ENCODE measurements around the gene ATP2B2. TPM values are rescaled to one million over a fixed set of nuclear protein-coding genes. Genes with fewer than 3 reads are reported as not detected.

The ATP2B2 gene
- total and polyA plus RNA-seq, 2 experiments from 2014 or later, result 0.42 to 0.63 TPM

DNA sequence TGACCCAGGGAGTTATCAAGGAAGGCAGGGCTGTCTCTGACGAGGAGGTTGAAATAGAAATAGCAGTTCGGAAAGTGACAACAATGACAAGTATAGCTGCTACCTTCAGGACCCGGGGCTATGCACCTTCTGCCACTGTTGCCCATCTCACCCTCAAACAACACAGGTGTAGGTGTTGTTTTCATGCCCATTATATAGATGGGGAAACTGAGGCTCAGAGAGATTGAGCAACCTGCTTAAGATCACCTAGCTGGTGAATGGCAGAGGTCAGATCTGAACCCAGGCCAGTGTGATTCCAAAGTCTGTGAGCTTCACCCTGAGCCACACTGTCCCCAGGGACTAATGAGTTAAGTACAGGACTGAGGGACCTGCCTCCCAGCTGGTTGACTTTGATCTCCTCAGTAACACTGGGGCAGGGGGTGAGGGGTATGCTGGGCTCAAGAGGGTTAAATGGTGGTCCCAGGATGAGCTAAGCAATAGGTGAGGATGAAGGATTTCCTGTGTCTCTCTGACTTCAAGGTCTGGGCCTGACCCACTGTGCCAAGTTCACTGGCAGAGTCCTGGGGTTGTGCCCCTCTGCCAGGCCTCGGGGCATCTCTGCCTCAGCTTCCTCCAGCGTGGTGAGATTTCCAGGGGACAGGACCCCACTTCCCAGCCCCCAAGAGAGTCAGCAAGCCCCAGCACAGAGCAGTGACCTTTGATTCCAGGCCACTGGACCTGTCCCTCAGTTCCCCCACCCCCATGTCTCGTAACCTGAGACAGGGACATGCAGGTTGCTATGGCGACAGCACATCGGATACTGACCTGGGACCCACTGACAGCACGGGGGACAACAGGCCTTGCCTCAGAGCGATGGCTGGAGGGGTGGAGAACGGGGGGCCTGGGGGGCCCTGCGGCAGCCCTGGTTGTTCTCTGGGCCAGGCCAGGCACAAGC, 35.0 kb downstream of the ATP2B2 start:
- peak; percentile 87 for DNase-seq (ENCODE audit: low spot score)
- Histone ChIP-seq H3K4me2 (peak overlapping the region; percentile 39; the same call in 1 of the 2 replicates), H3K4me1 (ENCODE audit: insufficient read depth) (peaks cover 15% of the 10 kb centered on the region; the same call in 1 of the 2 replicates), H3K27me3 (ENCODE audit: insufficient read depth) (no peaks in the 10 kb centered on the region), H4K20me1 (replicated peaks; ENCODE audit: insufficient read depth) (no peaks in the 10 kb centered on the region), H2AFZ (no peak overlapping the region), H3K27ac (ENCODE audit: low read depth) (no peak overlapping the region), H3F3A (replicated peaks; ENCODE audit: low read depth) (no peaks in the 10 kb centered on the region), H3K36me3 (ENCODE audit: insufficient read depth) (no peaks in the 10 kb centered on the region), H3K9me2 (ENCODE audit: insufficient read depth) (no peaks in the 10 kb centered on the region), H3K79me2 (replicated peaks; ENCODE audit: insufficient read depth) (no peaks in the 10 kb centered on the region), H3K4me3 (peak overlapping the region; percentile 36; the same call in 1 of the 2 replicates)
- no peak overlapping the region for H3K27ac Mint-ChIP-seq
- peaks cover 25% of the 10 kb centered on the region for H3K4me1 Mint-ChIP-seq
- no peaks in the 10 kb centered on the region for H3K9me3 Mint-ChIP-seq
- TF ChIP-seq CREB1 (CRISPR knock-in tag; IDR thresholded peaks at IDR 0.05; ENCODE audit: low read depth) (no peak), POLR2AphosphoS5 (IDR thresholded peaks at IDR 0.05; ENCODE audit: low read depth) (no peak), EZH2 (IDR thresholded peaks at IDR 0.05; ENCODE audit: low read depth, unreplicated experiment) (no peak), ZNF331 (CRISPR knock-in tag; IDR thresholded peaks at IDR 0.05; ENCODE audit: low read depth) (no peak), NANOG (IDR thresholded peaks at IDR 0.05; ENCODE audit: borderline replicate concordance) (no peak), STAT1 (IDR thresholded peaks at IDR 0.05; ENCODE audit: unreplicated experiment) (no peak), ZNF114 (CRISPR knock-in tag; IDR thresholded peaks at IDR 0.05) (no peak), JUNB (IDR thresholded peaks at IDR 0.05; ENCODE audit: unreplicated experiment) (no peak), EZH2phosphoT487 (IDR thresholded peaks at IDR 0.05; ENCODE audit: unreplicated experiment) (no peak)
- TF ChIP-seq, protein P1, sequence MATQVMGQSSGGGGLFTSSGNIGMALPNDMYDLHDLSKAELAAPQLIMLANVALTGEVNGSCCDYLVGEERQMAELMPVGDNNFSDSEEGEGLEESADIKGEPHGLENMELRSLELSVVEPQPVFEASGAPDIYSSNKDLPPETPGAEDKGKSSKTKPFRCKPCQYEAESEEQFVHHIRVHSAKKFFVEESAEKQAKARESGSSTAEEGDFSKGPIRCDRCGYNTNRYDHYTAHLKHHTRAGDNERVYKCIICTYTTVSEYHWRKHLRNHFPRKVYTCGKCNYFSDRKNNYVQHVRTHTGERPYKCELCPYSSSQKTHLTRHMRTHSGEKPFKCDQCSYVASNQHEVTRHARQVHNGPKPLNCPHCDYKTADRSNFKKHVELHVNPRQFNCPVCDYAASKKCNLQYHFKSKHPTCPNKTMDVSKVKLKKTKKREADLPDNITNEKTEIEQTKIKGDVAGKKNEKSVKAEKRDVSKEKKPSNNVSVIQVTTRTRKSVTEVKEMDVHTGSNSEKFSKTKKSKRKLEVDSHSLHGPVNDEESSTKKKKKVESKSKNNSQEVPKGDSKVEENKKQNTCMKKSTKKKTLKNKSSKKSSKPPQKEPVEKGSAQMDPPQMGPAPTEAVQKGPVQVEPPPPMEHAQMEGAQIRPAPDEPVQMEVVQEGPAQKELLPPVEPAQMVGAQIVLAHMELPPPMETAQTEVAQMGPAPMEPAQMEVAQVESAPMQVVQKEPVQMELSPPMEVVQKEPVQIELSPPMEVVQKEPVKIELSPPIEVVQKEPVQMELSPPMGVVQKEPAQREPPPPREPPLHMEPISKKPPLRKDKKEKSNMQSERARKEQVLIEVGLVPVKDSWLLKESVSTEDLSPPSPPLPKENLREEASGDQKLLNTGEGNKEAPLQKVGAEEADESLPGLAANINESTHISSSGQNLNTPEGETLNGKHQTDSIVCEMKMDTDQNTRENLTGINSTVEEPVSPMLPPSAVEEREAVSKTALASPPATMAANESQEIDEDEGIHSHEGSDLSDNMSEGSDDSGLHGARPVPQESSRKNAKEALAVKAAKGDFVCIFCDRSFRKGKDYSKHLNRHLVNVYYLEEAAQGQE (IDR thresholded peaks at IDR 0.05; ENCODE audit: unreplicated experiment), result no peak
- TF ChIP-seq, protein P2, sequence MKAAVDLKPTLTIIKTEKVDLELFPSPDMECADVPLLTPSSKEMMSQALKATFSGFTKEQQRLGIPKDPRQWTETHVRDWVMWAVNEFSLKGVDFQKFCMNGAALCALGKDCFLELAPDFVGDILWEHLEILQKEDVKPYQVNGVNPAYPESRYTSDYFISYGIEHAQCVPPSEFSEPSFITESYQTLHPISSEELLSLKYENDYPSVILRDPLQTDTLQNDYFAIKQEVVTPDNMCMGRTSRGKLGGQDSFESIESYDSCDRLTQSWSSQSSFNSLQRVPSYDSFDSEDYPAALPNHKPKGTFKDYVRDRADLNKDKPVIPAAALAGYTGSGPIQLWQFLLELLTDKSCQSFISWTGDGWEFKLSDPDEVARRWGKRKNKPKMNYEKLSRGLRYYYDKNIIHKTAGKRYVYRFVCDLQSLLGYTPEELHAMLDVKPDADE (IDR thresholded peaks at IDR 0.05), result no peak
- TF ChIP-seq, protein P3, sequence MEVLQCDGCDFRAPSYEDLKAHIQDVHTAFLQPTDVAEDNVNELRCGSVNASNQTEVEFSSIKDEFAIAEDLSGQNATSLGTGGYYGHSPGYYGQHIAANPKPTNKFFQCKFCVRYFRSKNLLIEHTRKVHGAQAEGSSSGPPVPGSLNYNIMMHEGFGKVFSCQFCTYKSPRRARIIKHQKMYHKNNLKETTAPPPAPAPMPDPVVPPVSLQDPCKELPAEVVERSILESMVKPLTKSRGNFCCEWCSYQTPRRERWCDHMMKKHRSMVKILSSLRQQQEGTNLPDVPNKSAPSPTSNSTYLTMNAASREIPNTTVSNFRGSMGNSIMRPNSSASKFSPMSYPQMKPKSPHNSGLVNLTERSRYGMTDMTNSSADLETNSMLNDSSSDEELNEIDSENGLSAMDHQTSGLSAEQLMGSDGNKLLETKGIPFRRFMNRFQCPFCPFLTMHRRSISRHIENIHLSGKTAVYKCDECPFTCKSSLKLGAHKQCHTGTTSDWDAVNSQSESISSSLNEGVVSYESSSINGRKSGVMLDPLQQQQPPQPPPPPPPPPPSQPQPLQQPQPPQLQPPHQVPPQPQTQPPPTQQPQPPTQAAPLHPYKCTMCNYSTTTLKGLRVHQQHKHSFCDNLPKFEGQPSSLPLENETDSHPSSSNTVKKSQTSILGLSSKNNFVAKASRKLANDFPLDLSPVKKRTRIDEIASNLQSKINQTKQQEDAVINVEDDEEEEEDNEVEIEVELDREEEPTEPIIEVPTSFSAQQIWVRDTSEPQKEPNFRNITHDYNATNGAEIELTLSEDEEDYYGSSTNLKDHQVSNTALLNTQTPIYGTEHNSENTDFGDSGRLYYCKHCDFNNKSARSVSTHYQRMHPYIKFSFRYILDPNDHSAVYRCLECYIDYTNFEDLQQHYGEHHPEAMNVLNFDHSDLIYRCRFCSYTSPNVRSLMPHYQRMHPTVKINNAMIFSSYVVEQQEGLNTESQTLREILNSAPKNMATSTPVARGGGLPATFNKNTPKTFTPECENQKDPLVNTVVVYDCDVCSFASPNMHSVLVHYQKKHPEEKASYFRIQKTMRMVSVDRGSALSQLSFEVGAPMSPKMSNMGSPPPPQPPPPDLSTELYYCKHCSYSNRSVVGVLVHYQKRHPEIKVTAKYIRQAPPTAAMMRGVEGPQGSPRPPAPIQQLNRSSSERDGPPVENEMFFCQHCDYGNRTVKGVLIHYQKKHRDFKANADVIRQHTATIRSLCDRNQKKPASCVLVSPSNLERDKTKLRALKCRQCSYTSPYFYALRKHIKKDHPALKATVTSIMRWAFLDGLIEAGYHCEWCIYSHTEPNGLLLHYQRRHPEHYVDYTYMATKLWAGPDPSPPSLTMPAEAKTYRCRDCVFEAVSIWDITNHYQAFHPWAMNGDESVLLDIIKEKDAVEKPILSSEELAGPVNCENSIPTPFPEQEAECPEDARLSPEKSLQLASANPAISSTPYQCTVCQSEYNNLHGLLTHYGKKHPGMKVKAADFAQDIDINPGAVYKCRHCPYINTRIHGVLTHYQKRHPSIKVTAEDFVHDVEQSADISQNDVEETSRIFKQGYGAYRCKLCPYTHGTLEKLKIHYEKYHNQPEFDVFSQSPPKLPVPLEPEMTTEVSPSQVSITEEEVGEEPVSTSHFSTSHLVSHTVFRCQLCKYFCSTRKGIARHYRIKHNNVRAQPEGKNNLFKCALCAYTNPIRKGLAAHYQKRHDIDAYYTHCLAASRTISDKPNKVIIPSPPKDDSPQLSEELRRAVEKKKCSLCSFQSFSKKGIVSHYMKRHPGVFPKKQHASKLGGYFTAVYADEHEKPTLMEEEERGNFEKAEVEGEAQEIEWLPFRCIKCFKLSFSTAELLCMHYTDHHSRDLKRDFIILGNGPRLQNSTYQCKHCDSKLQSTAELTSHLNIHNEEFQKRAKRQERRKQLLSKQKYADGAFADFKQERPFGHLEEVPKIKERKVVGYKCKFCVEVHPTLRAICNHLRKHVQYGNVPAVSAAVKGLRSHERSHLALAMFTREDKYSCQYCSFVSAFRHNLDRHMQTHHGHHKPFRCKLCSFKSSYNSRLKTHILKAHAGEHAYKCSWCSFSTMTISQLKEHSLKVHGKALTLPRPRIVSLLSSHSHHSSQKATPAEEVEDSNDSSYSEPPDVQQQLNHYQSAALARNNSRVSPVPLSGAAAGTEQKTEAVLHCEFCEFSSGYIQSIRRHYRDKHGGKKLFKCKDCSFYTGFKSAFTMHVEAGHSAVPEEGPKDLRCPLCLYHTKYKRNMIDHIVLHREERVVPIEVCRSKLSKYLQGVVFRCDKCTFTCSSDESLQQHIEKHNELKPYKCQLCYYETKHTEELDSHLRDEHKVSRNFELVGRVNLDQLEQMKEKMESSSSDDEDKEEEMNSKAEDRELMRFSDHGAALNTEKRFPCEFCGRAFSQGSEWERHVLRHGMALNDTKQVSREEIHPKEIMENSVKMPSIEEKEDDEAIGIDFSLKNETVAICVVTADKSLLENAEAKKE (CRISPR knock-in tag; IDR thresholded peaks at IDR 0.05), result no peak
- TF ChIP-seq, protein P4, sequence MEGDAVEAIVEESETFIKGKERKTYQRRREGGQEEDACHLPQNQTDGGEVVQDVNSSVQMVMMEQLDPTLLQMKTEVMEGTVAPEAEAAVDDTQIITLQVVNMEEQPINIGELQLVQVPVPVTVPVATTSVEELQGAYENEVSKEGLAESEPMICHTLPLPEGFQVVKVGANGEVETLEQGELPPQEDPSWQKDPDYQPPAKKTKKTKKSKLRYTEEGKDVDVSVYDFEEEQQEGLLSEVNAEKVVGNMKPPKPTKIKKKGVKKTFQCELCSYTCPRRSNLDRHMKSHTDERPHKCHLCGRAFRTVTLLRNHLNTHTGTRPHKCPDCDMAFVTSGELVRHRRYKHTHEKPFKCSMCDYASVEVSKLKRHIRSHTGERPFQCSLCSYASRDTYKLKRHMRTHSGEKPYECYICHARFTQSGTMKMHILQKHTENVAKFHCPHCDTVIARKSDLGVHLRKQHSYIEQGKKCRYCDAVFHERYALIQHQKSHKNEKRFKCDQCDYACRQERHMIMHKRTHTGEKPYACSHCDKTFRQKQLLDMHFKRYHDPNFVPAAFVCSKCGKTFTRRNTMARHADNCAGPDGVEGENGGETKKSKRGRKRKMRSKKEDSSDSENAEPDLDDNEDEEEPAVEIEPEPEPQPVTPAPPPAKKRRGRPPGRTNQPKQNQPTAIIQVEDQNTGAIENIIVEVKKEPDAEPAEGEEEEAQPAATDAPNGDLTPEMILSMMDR (conservative IDR thresholded peaks at IDR 0.05; ENCODE audit: low read depth in 2 of 2), result no peak
- peak; percentile 78 for ATAC-seq
- H3K4me3 Mint-ChIP-seq, result peak overlapping the region; percentile 65; the same call in 2 of the 3 replicates
- H3K36me3 Mint-ChIP-seq (ENCODE audit: low read depth), result no peaks in the 10 kb centered on the region; the same call in 2 of the 3 replicates
- peaks cover 6% of the 10 kb centered on the region for H3K27me3 Mint-ChIP-seq (ENCODE audit: insufficient read depth, low read depth, poor library complexity)

All from GM23338 (cell line).